ENCODE data around the gene UBE2G2.

GRCh38 chr21:44795342-44795741 lies 6.3 kb downstream of the UBE2G2 start:
- TF ChIP-seq POLR2A (IDR thresholded peaks at IDR 0.05) (no peak), CTCF (IDR thresholded peaks at IDR 0.05) (no peak)
